A549 (cell line): ENCODE results near the gene RNF123. TPM values are rescaled to one million over a fixed set of nuclear protein-coding genes. Genes with fewer than 3 reads are reported as not detected.

Source experiments
- ATAC-seq, 2 experiments: fragments of 200-7000 bp in 1 of 2; fragments of >200 bp in 1 of 2; cut with Nextera tagmentation in 1 of 2; cut with Tn5 transposase in 1 of 2; 3 replicates each; pipeline versions ENCODE4 v1.8.0 to v1.9.1; 2018 to 2020; ENCODE audit warnings: mild to moderate bottlenecking in 1 of 2, moderate library complexity in 1 of 2
- CTCF ChIA-PET: fragments of 300-600 bp; sonication (Branson Sonifier 250); formaldehyde crosslinking; extraction: SDS; loops from one replicate; lab custom pipeline; 2021; ENCODE audit warnings: antibody characterized with exemption, inconsistent platforms; lab: Yijun Ruan, JAX
- POLR2A ChIA-PET: fragments of 350-600 bp; formaldehyde crosslinking; extraction: SDS; loops from one replicate; lab custom pipeline; 2021; ENCODE audit warnings: antibody characterized with exemption, inconsistent platforms; lab: Yijun Ruan, JAX
- DNase-seq, 2 experiments: peaks; one replicate each; pipeline versions ENCODE4 v3.0.0 to v3.0.0-alpha.2; 2011 to 2016; ENCODE audit warnings: low read depth in 1 of 2, low spot score in 1 of 2
- FAIRE-seq: peaks from 2 replicates; lab custom pipeline; 2011; peaks lifted over from hg19 to GRCh38; lab: Jason Lieb, UNC
- H3K27ac ChIP-seq, 2 experiments: fragments of >200 bp; sonication (Bioruptor Twin); formaldehyde crosslinking; 3 replicates each; pipeline ENCODE4 v1.5.1; 2016 to 2017
- H3K4me1 ChIP-seq: fragments of >200 bp; sonication (Bioruptor Twin); formaldehyde crosslinking; 3 replicates; pipeline ENCODE4 v1.6.1; 2016
- H3K4me2 ChIP-seq: fragments of >200 bp; sonication (Bioruptor Twin); formaldehyde crosslinking; 3 replicates; pipeline ENCODE4 v1.6.1; 2016
- H3K4me3 ChIP-seq: fragments of >200 bp; sonication (Bioruptor Twin); formaldehyde crosslinking; 3 replicates; pipeline ENCODE4 v1.5.1; 2016
- H3K9me3 ChIP-seq: fragments of >200 bp; sonication (Bioruptor Twin); formaldehyde crosslinking; 3 replicates; pipeline ENCODE4 v1.6.1; 2016
- BCL3 ChIP-seq: fragments of >200 bp; sonication (Bioruptor Twin); formaldehyde crosslinking; IDR thresholded peaks from 3 replicates; pipeline ENCODE4 v1.6.1; 2016
- CBX2 ChIP-seq: fragments of 200-600 bp; sonication (generic); IDR thresholded peaks from 2 replicates; pipeline ENCODE4 v1.6.1; 2016; ENCODE audit warnings: low read depth, mild to moderate bottlenecking, borderline replicate concordance
- CHD2 ChIP-seq: fragments of 150-350 bp; IDR thresholded peaks from 2 replicates; pipeline ENCODE4 v1.6.1; 2014; ENCODE audit warnings: low read length; ENCODE audit not compliant: partially characterized antibody
- CHD4 ChIP-seq: fragments of 200-600 bp; sonication (generic); IDR thresholded peaks from 2 replicates; pipeline ENCODE4 v1.6.1; 2016; ENCODE audit warnings: antibody characterized with exemption, mild to moderate bottlenecking, borderline replicate concordance
- CTCF ChIP-seq: fragments of >200 bp; sonication (Bioruptor Twin); formaldehyde crosslinking; IDR thresholded peaks from 3 replicates; pipeline ENCODE4 v1.5.1; 2016
- E2F6 ChIP-seq: IDR thresholded peaks from 2 replicates; pipeline ENCODE4 v1.6.1; 2012; ENCODE audit warnings: low read depth, borderline replicate concordance
- EHMT2 ChIP-seq: fragments of 200-600 bp; sonication (generic); IDR thresholded peaks from 2 replicates; pipeline ENCODE4 v1.6.1; 2016; ENCODE audit warnings: antibody characterized with exemption, low read depth, mild to moderate bottlenecking, moderate library complexity
- ELK1 ChIP-seq: fragments of 150-350 bp; IDR thresholded peaks from 2 replicates; pipeline ENCODE4 v1.6.1; 2014; ENCODE audit warnings: low read depth, mild to moderate bottlenecking, low read length
- EP300 ChIP-seq, 2 experiments: fragments of >200 bp; sonication (Bioruptor Twin); formaldehyde crosslinking; IDR thresholded peaks; 2 replicates in 1 of 2; 3 replicates in 1 of 2; pipeline ENCODE4 v1.6.1; 2016 to 2017
- ESRRA ChIP-seq: fragments of 150-350 bp; IDR thresholded peaks from 2 replicates; pipeline ENCODE4 v1.6.1; 2014; ENCODE audit warnings: mild to moderate bottlenecking, low read length, borderline replicate concordance
- FOSL2 ChIP-seq, 2 experiments: fragments of 450-650 bp in 1 of 2; fragments of >200 bp in 1 of 2; sonication (Bioruptor Twin) in 1 of 2; formaldehyde crosslinking; IDR thresholded peaks; 2 replicates each; pipeline versions ENCODE4 v1.5.0 to v1.6.1; 2016 to 2020; ENCODE audit warnings: mild to moderate bottlenecking in 1 of 2, moderate library complexity in 1 of 2
- FOXS1 ChIP-seq: fragments of 250-450 bp; sonication (Bioruptor Pico); IDR thresholded peaks from 2 replicates; pipeline ENCODE4 v1.5.0; 2020; ENCODE audit warnings: mild to moderate bottlenecking, moderate library complexity
- GATA3 ChIP-seq: IDR thresholded peaks from 2 replicates; pipeline ENCODE4 v1.6.1; 2012; ENCODE audit warnings: borderline replicate concordance
- HOXA7 ChIP-seq: fragments of 250-450 bp; sonication (Bioruptor Pico); IDR thresholded peaks from 2 replicates; pipeline ENCODE4 v1.5.0; 2020; ENCODE audit warnings: mild to moderate bottlenecking, moderate library complexity
- HOXB13 ChIP-seq: fragments of 250-450 bp; sonication (Bioruptor Pico); IDR thresholded peaks from 2 replicates; pipeline ENCODE4 v1.5.0; 2020; ENCODE audit warnings: low read depth, mild to moderate bottlenecking, moderate library complexity
- HOXB5 ChIP-seq: fragments of 250-450 bp; sonication (Bioruptor Pico); IDR thresholded peaks from 2 replicates; pipeline ENCODE4 v1.5.0; 2020; ENCODE audit warnings: mild to moderate bottlenecking, moderate library complexity
- JUN ChIP-seq, 2 experiments: fragments of >200 bp; sonication (Bioruptor Twin); formaldehyde crosslinking; IDR thresholded peaks; 2 replicates in 1 of 2; 3 replicates in 1 of 2; pipeline ENCODE4 v1.6.1; 2016 to 2017
- JUNB ChIP-seq: fragments of >200 bp; sonication (Bioruptor Twin); formaldehyde crosslinking; IDR thresholded peaks from 2 replicates; pipeline ENCODE4 v1.6.1; 2016
- KDM5A ChIP-seq: fragments of 200-600 bp; sonication (generic); IDR thresholded peaks from 2 replicates; pipeline ENCODE4 v1.6.1; 2016; ENCODE audit warnings: antibody characterized with exemption, mild to moderate bottlenecking
- MAFK ChIP-seq: fragments of 450-650 bp; IDR thresholded peaks from 2 replicates; pipeline ENCODE4 v1.6.1; 2014; ENCODE audit not compliant: partially characterized antibody
- NFE2L2 ChIP-seq: fragments of 150-350 bp; conservative IDR thresholded peaks from 2 replicates; pipeline ENCODE4 v1.6.1; 2014; ENCODE audit warnings: low read length
- NPAS2 ChIP-seq: fragments of 250-450 bp; sonication (Bioruptor Pico); IDR thresholded peaks from 2 replicates; pipeline ENCODE4 v1.8.0; 2022; ENCODE audit warnings: mild to moderate bottlenecking, moderate library complexity, borderline replicate concordance
- NR3C1 ChIP-seq: fragments of >200 bp; sonication (Bioruptor Twin); formaldehyde crosslinking; IDR thresholded peaks from 3 replicates; pipeline ENCODE4 v1.6.1; 2017
- RAD21 ChIP-seq, 2 experiments: fragments of >200 bp in 1 of 2; sonication (Bioruptor Twin) in 1 of 2; formaldehyde crosslinking in 1 of 2; IDR thresholded peaks in 1 of 2; conservative IDR thresholded peaks in 1 of 2; 2 replicates in 1 of 2; 3 replicates in 1 of 2; pipeline ENCODE4 v1.6.1; 2012 to 2018; ENCODE audit warnings: inconsistent platforms in 1 of 2
- RFX5 ChIP-seq: fragments of 450-650 bp; IDR thresholded peaks from 2 replicates; pipeline ENCODE4 v1.7.1; 2014; ENCODE audit warnings: antibody characterized with exemption, mild to moderate bottlenecking, moderate library complexity
- SMC3 ChIP-seq: fragments of >200 bp; sonication (Bioruptor Twin); formaldehyde crosslinking; IDR thresholded peaks from 3 replicates; pipeline ENCODE4 v1.6.1; 2018; ENCODE audit warnings: inconsistent platforms
- SREBF2 ChIP-seq: fragments of 450-650 bp; IDR thresholded peaks from 2 replicates; pipeline ENCODE4 v1.6.1; 2014; ENCODE audit warnings: mild to moderate bottlenecking, moderate library complexity
- TFCP2L1 ChIP-seq: fragments of 250-450 bp; sonication (Bioruptor Pico); IDR thresholded peaks from 2 replicates; pipeline ENCODE4 v1.5.0; 2021; ENCODE audit warnings: mild to moderate bottlenecking
- TP53 ChIP-seq: fragments of 250-450 bp; sonication (Bioruptor Pico); IDR thresholded peaks from 2 replicates; pipeline ENCODE4 v1.5.0; 2021; ENCODE audit warnings: mild to moderate bottlenecking, moderate library complexity
- USF2 ChIP-seq: fragments of 450-650 bp; IDR thresholded peaks from 2 replicates; pipeline ENCODE4 v1.6.1; 2014; ENCODE audit warnings: antibody characterized with exemption
- ZFP36 ChIP-seq: fragments of 450-650 bp; IDR thresholded peaks from 2 replicates; pipeline ENCODE4 v1.6.1; 2014; ENCODE audit warnings: borderline replicate concordance; ENCODE audit not compliant: partially characterized antibody
- WGBS: methylation state at CpG from one replicate; pipeline ENCODE4 v1.1.6; 2017; ENCODE audit errors: missing lambda C conversion rate; 5-methylcytosine and 5-hydroxymethylcytosine counted together
- polyA plus RNA-seq, 4 experiments: library from polyadenylated mRNA; depleted of rRNA in 3 of 4; stranded (reverse); fragments of >200 nt; fragmentation: RNase III in 1 of 4; extraction: RNeasy Plus Mini Kit Qiagen cat#74134 plus additional on column Dnase treatment in 1 of 4; gene quantifications; 2 replicates in 3 of 4; 3 replicates in 1 of 4; pipeline ENCODE4 v1.2.3, GENCODE V29; 2011 to 2017

The RNF123 gene
- polyA plus RNA-seq, 2 of the 4 experiments (the other 2 are of a cell fraction), result 14.4 to 16.0 TPM

- TF ChIP-seq FOXS1 (CRISPR knock-in tag) (no peak), HOXB5 (CRISPR knock-in tag) (no peak), GATA3 (no peak), ZFP36 (no peak), FOSL2 (IDR thresholded peaks at IDR 0.05) (no peak), FOSL2 (CRISPR knock-in tag; IDR thresholded peaks at IDR 0.05) (no peak), EHMT2 (no peak), JUNB (no peak)
- DNase-seq (no peak), ATAC-seq (no peak), FAIRE-seq (no peak)
- Histone ChIP-seq H3K27ac (no peak overlapping the region), H3K4me3 (no peak overlapping the region), H3K9me3 (no peaks in the 10 kb centered on the region), H3K4me1 (no peaks in the 10 kb centered on the region), H3K4me2 (no peak overlapping the region)
- POLR2A ChIA-PET, result no interaction called here
- 81% methylated on average over 2 of the region's 2 CpGs for WGBS
- CTCF ChIA-PET, result interaction anchor here (0.9 kb wide), 1 partner anchor 45 kb away, joined by 3 read pairs; no protein-coding TSS in a partner anchor
Observed at GRCh38 chr3:49757197-49757596, 67.8 kb downstream of the RNF123 start.

GRCh38 chr3:49759226-49759625, 69.9 kb downstream of the RNF123 start:
- H3K9me3 ChIP-seq, result no peaks in the 10 kb centered on the region
- CTCF ChIA-PET, result interaction anchor here (1.0 kb wide), 1 partner anchor 171 kb away, joined by 3 read pairs; no protein-coding TSS in a partner anchor
- WGBS, result 26% methylated on average over 1 of the region's 1 CpG
- H3K4me1 ChIP-seq, result no peaks in the 10 kb centered on the region
- no peak overlapping the region for H3K27ac ChIP-seq
- DNase-seq, result no peak
- POLR2A ChIA-PET, result no interaction called here
- H3K4me3 ChIP-seq, result no peak overlapping the region
- no peak overlapping the region for H3K4me2 ChIP-seq
- ATAC-seq, result no peak
- TF ChIP-seq EP300 (IDR thresholded peaks at IDR 0.05), result no peak
- TF ChIP-seq EHMT2, result no peak
- TF ChIP-seq CHD2, result no peak
- no peak for TF ChIP-seq TP53
- no peak for TF ChIP-seq KDM5A
- no peak for TF ChIP-seq ESRRA
- TF ChIP-seq CTCF, result no peak
- TF ChIP-seq BCL3, result no peak
- no peak for TF ChIP-seq RFX5
- TF ChIP-seq NFE2L2, result no peak
- TF ChIP-seq E2F6, result no peak
- no peak for TF ChIP-seq FOSL2 (IDR thresholded peaks at IDR 0.05)
- no peak for TF ChIP-seq FOSL2 (CRISPR knock-in tag; IDR thresholded peaks at IDR 0.05)
- no peak for TF ChIP-seq CBX2
- TF ChIP-seq TFCP2L1 (CRISPR knock-in tag), result no peak
- FAIRE-seq, result no peak

GRCh38 chr3:49761661-49762060, 72.3 kb downstream of the RNF123 start:
- ChIA-PET POLR2A (no interaction called here), CTCF (no interaction called here)
- FAIRE-seq (no peak), ATAC-seq (no peak), DNase-seq (no peak)
- WGBS, result 90% methylated on average over 3 of the region's 3 CpGs
- Histone ChIP-seq H3K9me3 (no peaks in the 10 kb centered on the region), H3K4me3 (no peak overlapping the region), H3K4me2 (no peak overlapping the region), H3K4me1 (no peaks in the 10 kb centered on the region), H3K27ac (no peak overlapping the region)
- TF ChIP-seq USF2 (no peak), SREBF2 (no peak), SMC3 (no peak), GATA3 (no peak), CHD4 (no peak), JUN (IDR thresholded peaks at IDR 0.05) (no peak), NR3C1 (no peak), HOXA7 (no peak), MAFK (no peak), ELK1 (no peak), NPAS2 (CRISPR knock-in tag) (no peak), KDM5A (no peak), RAD21 (conservative IDR thresholded peaks at IDR 0.05 in 1 of 2, IDR thresholded peaks at IDR 0.05 in 1 of 2) (no peak), HOXB13 (CRISPR knock-in tag) (no peak)
